Epithelial cell of prostate (primary cell): ENCODE measurements around the gene WDFY2.

Experiments
- DNase-seq: peaks from one replicate; pipeline ENCODE4 v3.0.0-alpha.2; 2011; ENCODE audit warnings: low read depth, low spot score
- H3K27ac ChIP-seq: fragments of 450-650 bp; 2 replicates; pipeline ENCODE4 v1.5.1; 2017; ENCODE audit warnings: mild to moderate bottlenecking

Gene WDFY2

DNA sequence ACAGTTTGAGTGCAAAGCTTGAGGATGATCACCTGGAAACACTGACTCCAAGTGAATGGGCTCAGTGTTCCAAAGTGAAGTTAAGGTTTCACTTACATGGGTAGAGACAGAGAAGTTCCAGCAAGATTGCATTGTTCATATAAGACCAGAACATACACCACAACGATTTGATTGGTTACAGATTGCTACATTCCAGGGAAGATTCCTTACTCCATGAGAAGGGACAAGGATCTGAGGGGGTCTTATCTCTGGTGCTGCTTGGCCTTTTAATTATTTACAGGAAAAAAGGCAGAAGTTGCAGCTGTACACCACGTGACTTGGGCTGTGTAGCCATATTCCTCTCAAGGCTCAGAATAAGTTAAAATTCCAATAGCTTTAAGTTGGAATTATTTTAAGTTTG is 12.3 kb downstream of the WDFY2 start:
- DNase-seq = no peak
- H3K27ac ChIP-seq = no peak overlapping the region

GRCh38 chr13:51599444-51600176 is 15.3 kb downstream of the WDFY2 start:
- H3K27ac ChIP-seq = no peak overlapping the region
- DNase-seq = no peak

GRCh38 chr13:51600703-51601102 is 16.4 kb downstream of the WDFY2 start:
- H3K27ac ChIP-seq = no peak overlapping the region
- no peak for DNase-seq

GRCh38 chr13:51601601-51602565 is 17.6 kb downstream of the WDFY2 start:
- no peak for DNase-seq
- H3K27ac ChIP-seq = no peak overlapping the region

DNA sequence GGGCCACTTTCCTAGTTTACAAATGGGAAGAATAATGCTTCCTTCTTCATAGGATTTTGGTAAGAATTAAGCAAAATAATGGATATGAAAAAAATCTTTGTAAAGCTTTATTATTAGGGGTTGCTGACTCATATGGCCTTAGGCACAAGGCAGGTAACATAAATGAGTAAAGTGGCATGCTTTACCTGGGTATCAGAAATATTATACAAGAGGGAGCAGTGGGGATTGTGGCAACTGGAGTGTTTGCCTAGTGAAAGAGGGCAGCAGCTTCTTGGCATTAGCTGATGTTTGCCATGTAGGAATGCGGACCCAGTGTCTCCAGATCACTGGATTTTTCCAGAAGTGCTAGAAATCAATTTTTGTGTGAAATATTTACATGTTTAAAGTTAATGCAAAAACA is 19.5 kb downstream of the WDFY2 start:
- no peak overlapping the region for H3K27ac ChIP-seq
- no peak for DNase-seq

- no peak for DNase-seq
- H3K27ac ChIP-seq = no peak overlapping the region
Observed at GRCh38 chr13:51605698-51606097, 21.4 kb downstream of the WDFY2 start.

DNA sequence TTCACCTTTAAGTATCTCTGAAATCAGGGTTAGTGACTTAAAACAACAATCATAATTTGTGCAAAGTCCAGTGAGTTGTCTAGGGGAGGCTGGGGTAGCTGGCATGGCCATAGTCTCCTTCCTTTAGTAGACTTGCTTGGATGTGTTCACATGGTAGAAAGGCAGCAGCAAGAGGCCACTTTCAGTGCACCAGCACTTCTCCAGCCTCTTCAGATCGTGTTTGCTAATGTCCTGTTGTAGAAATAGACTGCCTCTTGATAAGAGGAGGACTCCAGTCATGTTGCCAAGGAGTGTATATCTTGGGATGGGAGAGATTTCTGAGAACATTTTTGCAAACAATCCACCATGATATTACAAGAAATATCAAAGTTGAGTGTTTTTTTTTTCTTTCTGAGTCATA is 22.9 kb downstream of the WDFY2 start:
- no peak for DNase-seq
- H3K27ac ChIP-seq = no peak overlapping the region

DNA sequence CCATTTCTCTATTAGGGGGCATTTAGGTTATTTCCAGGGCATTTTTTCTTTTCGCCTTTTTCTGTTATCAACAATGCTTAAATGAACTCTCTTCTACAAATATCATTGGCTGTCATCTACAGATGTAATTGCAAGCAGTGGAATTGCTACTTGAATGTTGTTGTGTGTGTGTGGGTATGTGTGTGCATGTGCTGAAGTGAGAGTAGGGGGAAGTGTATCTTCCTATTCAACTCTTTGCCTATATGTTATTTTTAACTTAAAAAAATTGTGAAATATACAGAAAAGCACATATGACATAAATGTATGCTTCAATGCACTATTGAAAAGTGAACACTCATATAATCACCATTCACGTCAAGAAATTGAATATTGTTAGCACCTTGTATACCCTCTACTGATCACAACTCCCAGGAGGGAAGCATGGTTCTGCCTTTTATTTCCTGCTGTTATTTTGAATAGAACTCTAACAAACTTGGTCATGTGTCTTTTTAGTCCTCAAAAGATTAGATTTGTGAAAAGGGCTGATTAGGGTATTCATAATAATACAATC is 24.7 kb downstream of the WDFY2 start:
- DNase-seq = no peak
- no peak overlapping the region for H3K27ac ChIP-seq

DNA sequence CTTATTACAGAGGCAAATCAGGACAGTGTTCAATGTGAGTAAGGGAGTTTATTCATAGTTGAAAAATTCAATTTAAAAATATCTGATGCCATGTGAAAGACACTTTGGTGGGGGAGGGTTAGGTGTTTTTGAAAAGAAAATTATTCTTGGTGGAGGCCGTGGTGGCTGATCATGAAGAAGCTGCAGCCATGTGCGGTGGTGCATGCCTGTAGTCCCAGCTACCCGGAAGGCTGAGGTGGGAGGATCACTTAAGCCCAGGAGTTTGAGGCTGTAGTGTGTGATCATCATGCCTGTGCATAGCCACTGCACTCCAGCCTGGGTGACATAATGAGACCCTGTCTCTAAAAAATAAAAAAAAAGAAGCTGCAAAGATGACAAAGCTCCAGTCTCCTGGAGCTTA is 28.6 kb downstream of the WDFY2 start:
- DNase-seq = no peak
- H3K27ac ChIP-seq = no peak overlapping the region

DNA sequence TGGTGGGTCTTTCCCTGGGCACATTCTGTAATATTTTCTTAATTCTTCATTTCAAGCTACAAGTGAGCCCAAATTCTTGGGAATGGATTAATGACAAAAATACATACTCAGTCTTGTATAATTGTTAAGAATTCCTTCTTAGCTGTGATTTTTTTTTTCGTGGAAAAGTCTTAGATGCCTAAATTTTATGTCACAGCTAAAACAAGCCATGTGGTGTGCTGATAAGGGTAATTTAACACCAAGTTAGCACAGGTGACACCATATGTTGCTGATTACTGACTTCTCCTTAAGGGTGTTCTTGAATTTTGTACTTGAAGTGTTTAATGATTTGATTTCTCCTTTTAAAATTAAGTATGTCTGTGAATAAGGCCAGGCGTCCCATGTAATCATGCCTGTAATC is 29.3 kb downstream of the WDFY2 start:
- no peak overlapping the region for H3K27ac ChIP-seq
- no peak for DNase-seq

DNA sequence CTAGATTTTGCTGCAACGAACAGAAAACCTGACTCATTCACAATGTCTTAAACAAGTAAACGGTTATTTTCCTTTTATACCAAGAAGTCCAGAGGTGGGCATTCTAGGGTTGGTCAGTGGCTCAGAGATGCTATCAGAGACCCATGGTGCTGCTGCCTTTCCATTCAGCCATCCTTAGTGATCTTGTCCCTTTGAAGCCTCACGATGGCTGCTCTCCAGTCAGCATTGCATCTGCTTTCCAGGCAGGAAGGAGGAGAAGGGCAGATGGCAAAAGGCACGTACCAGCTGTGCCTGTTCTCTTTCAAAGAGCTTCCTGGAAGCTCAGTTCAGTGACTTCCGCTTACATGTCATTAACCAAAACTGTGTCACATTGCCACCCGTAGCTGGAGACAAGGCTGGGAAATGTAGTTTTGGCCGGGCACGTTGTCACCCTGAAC is 30.1 kb downstream of the WDFY2 start:
- H3K27ac ChIP-seq = no peak overlapping the region
- no peak for DNase-seq

GRCh38 chr13:51618626-51619025 is 34.4 kb downstream of the WDFY2 start:
- H3K27ac ChIP-seq = peak overlapping the region; percentile 84
- no peak for DNase-seq

GRCh38 chr13:51619614-51620013 is 35.4 kb downstream of the WDFY2 start:
- no peak for DNase-seq
- H3K27ac ChIP-seq = peak overlapping the region; percentile 84

DNA sequence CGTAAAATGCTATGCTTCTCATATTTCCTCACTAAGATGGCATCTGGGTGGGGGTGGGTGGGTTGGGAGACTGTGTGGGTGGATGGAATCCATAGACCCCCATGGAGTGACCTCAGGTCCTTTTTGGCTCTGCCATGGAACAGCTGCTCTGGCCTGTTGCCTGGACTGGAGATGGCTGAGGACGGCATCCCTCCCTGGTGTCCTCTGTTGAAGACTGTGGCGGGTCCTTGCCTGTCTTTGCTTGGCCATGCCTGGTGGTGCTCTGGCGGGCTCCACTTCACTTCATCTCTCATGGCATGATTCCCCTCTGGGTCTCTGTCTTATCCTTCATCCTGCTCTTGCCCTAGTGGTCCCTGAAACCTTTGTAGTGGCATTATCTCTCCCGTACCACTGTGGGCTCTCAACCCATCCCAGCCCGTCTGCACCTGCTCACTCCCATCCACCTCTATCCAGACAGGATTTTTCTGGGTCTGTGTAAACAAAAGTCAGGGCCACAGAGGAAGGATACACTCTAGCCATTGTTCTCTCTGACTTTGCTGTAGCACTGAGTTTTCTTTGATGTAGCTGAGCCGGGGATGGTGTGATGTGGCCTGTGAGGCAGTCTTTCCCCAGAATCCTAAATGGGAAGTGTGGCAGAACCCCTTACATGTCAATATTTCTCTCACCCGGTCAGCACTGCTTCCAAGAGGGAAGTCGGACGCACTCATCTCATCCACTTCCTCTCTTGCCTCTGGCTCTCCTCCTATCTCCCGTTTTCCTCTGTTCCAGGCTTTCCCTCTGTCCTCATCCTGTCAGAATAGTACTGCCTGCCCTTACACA is 36.1 kb downstream of the WDFY2 start:
- H3K27ac ChIP-seq = peak overlapping the region; percentile 84
- no peak for DNase-seq

GRCh38 chr13:51621602-51622001 is 37.3 kb downstream of the WDFY2 start:
- no peak for DNase-seq
- no peak overlapping the region for H3K27ac ChIP-seq

DNA sequence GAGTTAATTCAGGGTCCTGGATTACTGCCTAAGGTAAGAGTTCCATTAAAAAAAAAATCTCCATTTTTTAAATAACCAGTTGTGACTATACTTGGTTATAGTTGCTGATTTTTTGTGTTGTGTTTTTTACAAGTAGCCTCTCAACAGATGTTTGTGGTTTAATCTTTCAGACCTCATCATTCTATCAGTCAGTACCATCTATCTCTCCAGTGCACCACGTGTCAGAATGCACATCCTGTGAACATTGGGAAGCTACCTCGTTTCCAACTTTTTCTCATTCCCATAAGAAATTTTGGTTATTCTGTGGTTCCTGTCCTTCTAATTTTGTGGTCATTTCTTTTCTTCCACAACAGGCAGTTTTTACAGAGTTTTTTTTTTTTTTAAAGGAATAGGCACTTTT is 39.2 kb downstream of the WDFY2 start:
- no peak overlapping the region for H3K27ac ChIP-seq
- DNase-seq = no peak

DNA sequence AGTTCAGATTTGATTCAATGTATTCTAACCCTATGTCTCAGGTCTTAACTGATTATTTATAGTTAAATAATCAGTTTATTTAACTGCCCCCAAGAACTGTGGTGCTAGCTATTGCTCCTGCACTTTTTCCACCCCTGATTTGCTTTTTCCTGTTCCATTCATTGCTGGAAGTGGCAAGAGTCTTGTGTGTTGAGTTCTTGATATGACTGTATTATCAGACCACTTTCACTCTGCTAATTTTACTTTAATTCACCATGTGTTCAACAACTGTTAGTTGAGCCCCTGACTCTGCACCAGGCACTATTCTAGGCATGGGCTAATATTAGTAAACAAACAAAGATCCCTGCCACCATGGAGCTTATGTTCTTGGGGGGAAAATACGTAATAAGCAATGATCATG is 39.9 kb downstream of the WDFY2 start:
- H3K27ac ChIP-seq = peak overlapping the region; percentile 61
- no peak for DNase-seq

DNA sequence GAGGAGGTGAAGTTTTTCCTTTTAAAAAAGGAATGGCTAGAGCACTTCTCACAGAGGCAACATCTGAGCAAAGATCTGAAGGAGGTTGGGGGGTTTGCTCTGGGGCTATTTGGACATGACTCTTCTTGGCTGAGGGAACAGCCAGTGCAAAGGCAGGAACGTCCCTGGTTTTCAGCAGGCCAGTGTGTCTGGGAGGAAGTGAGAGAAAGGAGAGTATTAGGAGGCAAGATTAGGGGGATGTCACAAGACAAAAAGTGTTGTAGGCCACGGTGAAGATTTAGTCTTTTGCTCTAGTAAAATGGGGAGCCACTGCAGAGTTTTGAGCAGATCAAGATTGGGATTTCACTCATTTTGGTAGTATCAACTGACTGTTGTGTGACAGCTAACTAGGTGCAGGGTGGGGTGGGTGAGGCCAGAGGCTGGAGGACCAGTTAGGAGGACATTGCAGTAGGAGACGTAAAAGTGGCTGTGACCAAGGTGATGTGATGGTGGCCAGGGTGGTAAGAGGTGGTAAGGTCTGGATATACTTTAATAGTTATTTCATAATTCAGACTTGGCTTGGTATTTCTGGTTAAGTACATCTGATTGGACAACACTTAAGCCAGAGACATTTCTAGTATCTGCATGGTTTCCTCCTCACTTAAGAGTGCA is 40.6 kb downstream of the WDFY2 start:
- no peak for DNase-seq

GRCh38 chr13:51625555-51626345 is 41.5 kb downstream of the WDFY2 start:
- peak overlapping the region; percentile 61 for H3K27ac ChIP-seq
- DNase-seq = no peak

More for the DNA sequence above, 40.6 kb downstream of the WDFY2 start:
- peak overlapping the region; percentile 61 for H3K27ac ChIP-seq
